ENCODE measurements around the gene DNAJC9. TPM values are rescaled to one million over a fixed set of nuclear protein-coding genes. Genes with fewer than 3 reads are reported as not detected.

The DNAJC9 gene
- polyA plus RNA-seq, 1 donor from 2014 or later: 88.0 TPM

DNA sequence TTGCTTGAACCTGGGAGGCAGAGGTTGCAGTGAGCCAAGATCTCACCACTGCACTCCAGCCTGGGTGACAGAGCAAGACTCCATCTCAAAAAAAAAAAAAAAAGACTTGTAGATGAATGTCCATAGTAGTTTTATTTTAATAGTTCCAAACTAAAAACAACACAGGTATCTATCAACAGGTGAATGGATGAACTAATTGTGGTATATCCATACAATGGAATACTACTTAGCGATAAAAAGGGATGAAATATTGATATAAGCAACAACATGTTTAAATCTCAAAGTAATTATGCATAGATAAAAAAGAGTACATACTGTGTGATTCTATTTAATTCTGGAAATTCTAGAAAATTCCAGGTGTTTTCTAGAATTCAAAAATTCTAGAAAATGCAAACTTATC lies 42.9 kb upstream of the DNAJC9 start:
- H3K9ac ChIP-seq (ENCODE audit: low read length): no peak overlapping the region
- no peaks in the 10 kb centered on the region for H3K27me3 ChIP-seq (ENCODE audit: insufficient read depth, low read depth, low read length)
- H2AFZ ChIP-seq (ENCODE audit: low read depth, low read length): no peak overlapping the region
- H3K9me2 ChIP-seq (ENCODE audit: insufficient read depth, low read length): no peaks in the 10 kb centered on the region
- no peaks in the 10 kb centered on the region for H3F3A ChIP-seq (ENCODE audit: insufficient read depth, low read length, poor library complexity, severe bottlenecking)
- no peak overlapping the region for H3K27ac ChIP-seq (ENCODE audit: low read length)
- no peaks in the 10 kb centered on the region for H3K79me2 ChIP-seq (replicated peaks; ENCODE audit: insufficient read depth, low read length)
- H4K20me1 ChIP-seq (ENCODE audit: insufficient read depth): no peaks in the 10 kb centered on the region
- no peak overlapping the region for H3K4me2 ChIP-seq (ENCODE audit: low read length)
- TF ChIP-seq, protein P1, sequence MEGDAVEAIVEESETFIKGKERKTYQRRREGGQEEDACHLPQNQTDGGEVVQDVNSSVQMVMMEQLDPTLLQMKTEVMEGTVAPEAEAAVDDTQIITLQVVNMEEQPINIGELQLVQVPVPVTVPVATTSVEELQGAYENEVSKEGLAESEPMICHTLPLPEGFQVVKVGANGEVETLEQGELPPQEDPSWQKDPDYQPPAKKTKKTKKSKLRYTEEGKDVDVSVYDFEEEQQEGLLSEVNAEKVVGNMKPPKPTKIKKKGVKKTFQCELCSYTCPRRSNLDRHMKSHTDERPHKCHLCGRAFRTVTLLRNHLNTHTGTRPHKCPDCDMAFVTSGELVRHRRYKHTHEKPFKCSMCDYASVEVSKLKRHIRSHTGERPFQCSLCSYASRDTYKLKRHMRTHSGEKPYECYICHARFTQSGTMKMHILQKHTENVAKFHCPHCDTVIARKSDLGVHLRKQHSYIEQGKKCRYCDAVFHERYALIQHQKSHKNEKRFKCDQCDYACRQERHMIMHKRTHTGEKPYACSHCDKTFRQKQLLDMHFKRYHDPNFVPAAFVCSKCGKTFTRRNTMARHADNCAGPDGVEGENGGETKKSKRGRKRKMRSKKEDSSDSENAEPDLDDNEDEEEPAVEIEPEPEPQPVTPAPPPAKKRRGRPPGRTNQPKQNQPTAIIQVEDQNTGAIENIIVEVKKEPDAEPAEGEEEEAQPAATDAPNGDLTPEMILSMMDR (IDR thresholded peaks at IDR 0.05; ENCODE audit: poor library complexity, severe bottlenecking): no peak
- TF ChIP-seq EZH2 (IDR thresholded peaks at IDR 0.05; ENCODE audit: borderline replicate concordance, insufficient read depth, low read length, poor library complexity, severe bottlenecking) (no peak), TAF1 (IDR thresholded peaks at IDR 0.05; ENCODE audit: low read depth) (no peak), MXI1 (conservative IDR thresholded peaks at IDR 0.05; ENCODE audit: poor library complexity, severe bottlenecking) (no peak), EP300 (conservative IDR thresholded peaks at IDR 0.05; ENCODE audit: poor library complexity, severe bottlenecking) (no peak), SMC3 (conservative IDR thresholded peaks at IDR 0.05; ENCODE audit: poor library complexity) (no peak), POLR2AphosphoS5 (IDR thresholded peaks at IDR 0.05) (no peak)
- H3K36me3 ChIP-seq (ENCODE audit: insufficient read depth, low read length): no peaks in the 10 kb centered on the region
- no peak overlapping the region for H3K4me3 ChIP-seq (ENCODE audit: low read length)
- H3K9me3 ChIP-seq (ENCODE audit: low read length): no peaks in the 10 kb centered on the region

- H3K9me3 ChIP-seq (ENCODE audit: low read length): no peaks in the 10 kb centered on the region
- H3K27ac ChIP-seq (ENCODE audit: low read length): no peak overlapping the region
- no peaks in the 10 kb centered on the region for H3K9me2 ChIP-seq (ENCODE audit: insufficient read depth, low read length)
- no peak overlapping the region for H3K4me2 ChIP-seq (ENCODE audit: low read length)
- no peak overlapping the region for H3K4me3 ChIP-seq (ENCODE audit: low read length)
- no peaks in the 10 kb centered on the region for H3F3A ChIP-seq (ENCODE audit: insufficient read depth, low read length, poor library complexity, severe bottlenecking)
- no peaks in the 10 kb centered on the region for H3K36me3 ChIP-seq (ENCODE audit: insufficient read depth, low read length)
- H2AFZ ChIP-seq (ENCODE audit: low read depth, low read length): no peak overlapping the region
- no peak overlapping the region for H3K9ac ChIP-seq (ENCODE audit: low read length)
- H3K79me2 ChIP-seq (replicated peaks; ENCODE audit: insufficient read depth, low read length): no peaks in the 10 kb centered on the region
- no peaks in the 10 kb centered on the region for H3K27me3 ChIP-seq (ENCODE audit: insufficient read depth, low read depth, low read length)
- TF ChIP-seq POLR2AphosphoS5 (IDR thresholded peaks at IDR 0.05): no peak
- TF ChIP-seq MXI1 (conservative IDR thresholded peaks at IDR 0.05; ENCODE audit: poor library complexity, severe bottlenecking): no peak
- TF ChIP-seq, protein P1 (IDR thresholded peaks at IDR 0.05; ENCODE audit: poor library complexity, severe bottlenecking): no peak
- no peak for TF ChIP-seq EZH2 (IDR thresholded peaks at IDR 0.05; ENCODE audit: borderline replicate concordance, insufficient read depth, low read length, poor library complexity, severe bottlenecking)
- no peak for TF ChIP-seq TAF1 (IDR thresholded peaks at IDR 0.05; ENCODE audit: low read depth)
- TF ChIP-seq REST (IDR thresholded peaks at IDR 0.05; ENCODE audit: borderline replicate concordance): no peak
- TF ChIP-seq RAD21 (conservative IDR thresholded peaks at IDR 0.05): no peak
- TF ChIP-seq SMC3 (conservative IDR thresholded peaks at IDR 0.05; ENCODE audit: poor library complexity): no peak
- H4K20me1 ChIP-seq (ENCODE audit: insufficient read depth): no peaks in the 10 kb centered on the region
These were observed 40.4 kb upstream of the DNAJC9 start for GRCh38 chr10:73287441-73287840.

All from neural cell (in vitro differentiated cells).